DND-41 (cell line): Measurements from ENCODE around the gene TMEM175.
A peak's percentile ranks its signal among the peaks of the same experiment; 100 is the strongest.
"Not testable (repeated sequence)": the region's sequence is repeated elsewhere in the genome, so short reads cannot be mapped to it uniquely, and the experiment has no call there.

Experiments used
- ATAC-seq: fragments of 200-7000 bp; cut with Tn5 transposase; 3 replicates; pipeline ENCODE4 v1.9.1; 2021; ENCODE audit warnings: low read depth; ENCODE audit not compliant: insufficient read depth
- DNase-seq: peaks from one replicate; pipeline ENCODE4 v3.0.0-alpha.2; 2020
- H2AFZ ChIP-seq: 2 replicates; pipeline ENCODE4 v1.6.0; 2012; ENCODE audit warnings: low read depth, low read length
- H3K27ac ChIP-seq: 2 replicates; pipeline ENCODE4 v1.5.1; 2012; ENCODE audit warnings: low read length, inconsistent platforms
- H3K27me3 ChIP-seq: fragments of 200-600 bp; sonication (generic); 2 replicates; pipeline ENCODE4 v1.6.0; 2012; ENCODE audit warnings: low read length, mild to moderate bottlenecking, inconsistent platforms; ENCODE audit not compliant: insufficient read depth, poor library complexity
- H3K36me3 ChIP-seq: 2 replicates; pipeline ENCODE4 v1.5.1; 2012; ENCODE audit warnings: low read length, inconsistent platforms; ENCODE audit not compliant: insufficient read depth
- H3K4me1 ChIP-seq: 2 replicates; pipeline ENCODE4 v1.5.1; 2012; ENCODE audit warnings: mild to moderate bottlenecking, low read length; ENCODE audit not compliant: insufficient read depth
- H3K4me2 ChIP-seq: 2 replicates; pipeline ENCODE4 v1.6.0; 2012; ENCODE audit warnings: mild to moderate bottlenecking, moderate library complexity, low read length, inconsistent platforms; ENCODE audit not compliant: insufficient read depth
- H3K4me3 ChIP-seq, 2 experiments: fragments of 200-600 bp in 1 of 2; shearing (Covaris generic) in 1 of 2; 2 replicates each; pipeline ENCODE4 v1.5.1; 2012 to 2016; ENCODE audit warnings: inconsistent platforms in 2 of 2, low read length in 2 of 2, mild to moderate bottlenecking in 2 of 2, low read depth in 1 of 2, moderate library complexity in 1 of 2
- H3K79me2 ChIP-seq: 2 replicates; pipeline ENCODE4 v1.6.0; 2012; ENCODE audit warnings: low read length, inconsistent platforms; ENCODE audit not compliant: insufficient read depth
- H3K9ac ChIP-seq: 2 replicates; pipeline ENCODE4 v1.6.0; 2012; ENCODE audit warnings: low read depth, mild to moderate bottlenecking, inconsistent platforms, low read length, moderate library complexity
- H3K9me3 ChIP-seq: 2 replicates; pipeline ENCODE4 v1.5.1; 2012; ENCODE audit warnings: low read length, moderate library complexity, mild to moderate bottlenecking, inconsistent platforms; ENCODE audit not compliant: insufficient read depth, severe bottlenecking
- H4K20me1 ChIP-seq: 2 replicates; pipeline ENCODE4 v1.6.0; 2012; ENCODE audit warnings: low read length; ENCODE audit not compliant: insufficient read depth
- CTCF ChIP-seq: IDR thresholded peaks from 2 replicates; pipeline ENCODE4 v1.5.1; 2012; ENCODE audit warnings: borderline replicate concordance, low read length, moderate library complexity, mild to moderate bottlenecking; ENCODE audit not compliant: poor library complexity, severe bottlenecking; ENCODE audit errors: extremely low read depth
- EZH2 ChIP-seq: IDR thresholded peaks from 3 replicates; pipeline ENCODE4 v1.6.1; 2012; ENCODE audit warnings: borderline replicate concordance, low read depth, mild to moderate bottlenecking, moderate library complexity, low read length, inconsistent platforms; ENCODE audit not compliant: severe bottlenecking

The TMEM175 gene

GRCh38 chr4:972651-973424 is 40.6 kb downstream of the TMEM175 start:
- peak overlapping the region; percentile 5 for H3K27ac ChIP-seq
- H3K9me3 ChIP-seq = peaks cover 7% of the 10 kb centered on the region
- H4K20me1 ChIP-seq = peaks cover 34% of the 10 kb centered on the region
- peak overlapping the region; percentile 77 for H3K4me2 ChIP-seq
- H3K4me3 ChIP-seq = peak overlapping the region; percentile 78 to 88
- peaks cover 22% of the 10 kb centered on the region for H3K79me2 ChIP-seq
- H3K9ac ChIP-seq = peak overlapping the region; percentile 81
- H3K36me3 ChIP-seq = 0 out of 2 replicates have a peak, but pooled peaks cover 3% of the 10 kb centered on the region
- H3K27me3 ChIP-seq = no peaks in the 10 kb centered on the region
- peaks cover 19% of the 10 kb centered on the region for H3K4me1 ChIP-seq
- ATAC-seq (peak; percentile 60), DNase-seq (peak; percentile 61)
- peak overlapping the region; percentile 76 for H2AFZ ChIP-seq
- TF ChIP-seq EZH2 (no peak), CTCF (no peak)

DNA sequence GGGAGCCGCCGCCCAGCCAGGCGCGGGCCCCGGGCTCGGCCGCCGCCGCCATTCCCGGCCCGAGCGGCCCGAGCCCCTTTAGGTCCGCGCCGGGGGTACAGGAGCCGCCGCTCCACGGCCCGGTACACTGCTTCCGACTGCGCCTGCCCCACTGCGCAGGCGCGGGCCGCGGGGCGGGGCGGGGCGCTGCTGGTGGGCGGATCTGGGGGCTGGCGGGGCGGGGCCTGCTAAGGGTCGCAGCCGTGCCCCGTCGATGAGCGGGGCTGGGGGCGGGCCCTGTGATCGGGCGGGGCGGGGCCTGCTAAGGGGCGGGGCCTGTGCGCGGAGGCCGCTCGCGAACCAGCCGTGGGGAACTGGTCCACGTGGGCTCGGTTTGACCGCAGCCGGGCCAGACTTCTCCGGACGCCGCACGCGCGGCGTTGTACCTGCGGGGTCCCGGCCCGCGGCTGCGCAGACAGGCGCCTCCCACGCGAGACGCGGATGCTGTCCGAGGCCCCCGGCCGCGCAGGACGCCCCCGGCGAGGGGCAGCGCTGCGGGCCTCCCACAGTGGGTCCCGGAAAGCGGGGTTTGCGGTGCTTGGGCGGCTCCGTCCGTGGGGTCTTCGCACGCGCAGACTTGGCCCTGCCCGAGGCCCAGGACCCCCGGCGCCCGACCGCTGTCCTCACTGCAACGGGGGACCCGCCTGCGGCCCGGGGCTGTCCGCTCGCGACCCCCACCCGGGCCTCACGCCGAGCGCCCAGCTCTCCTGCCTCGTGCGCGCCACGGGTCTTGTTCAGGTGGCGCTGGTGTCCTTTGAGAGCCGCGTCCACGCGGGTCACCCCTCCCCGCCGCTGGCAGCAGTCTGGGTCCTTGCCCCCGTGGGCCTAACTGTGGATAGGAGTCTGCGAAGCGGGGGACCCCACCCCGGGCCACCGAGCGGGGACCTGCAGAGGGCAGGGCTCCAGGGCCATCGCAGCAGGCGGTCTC is 41.5 kb downstream of the TMEM175 start, which contains the start of gene DGKQ:
Gene DGKQ (minus strand): TSS at position 139 of the 967 bp plus-strand sequence. CDS start 87 bp downstream, at position 52.
- ATAC-seq (peak; percentile 86), DNase-seq (peak; percentile 86)
- Histone ChIP-seq H3K4me2 (peak within 1 kb of the TSS; percentile 77), H3K9ac (peak within 1 kb of the TSS; percentile 81), H3K79me2 (peaks cover 22% of the 10 kb centered on the region), H2AFZ (peak within 1 kb of the TSS; percentile 76), H3K4me1 (peaks cover 19% of the 10 kb centered on the region), H3K27me3 (no peaks in the 10 kb centered on the region), H3K4me3 (peak within 1 kb of the TSS; percentile 78 to 88), H3K27ac (peak within 1 kb of the TSS; percentile 5), H4K20me1 (peaks cover 34% of the 10 kb centered on the region), H3K9me3 (peaks cover 7% of the 10 kb centered on the region), H3K36me3 (0 out of 2 replicates have a peak, but pooled peaks cover 3% of the 10 kb centered on the region)
- no peak for TF ChIP-seq EZH2
- TF ChIP-seq CTCF = no peak

- Histone ChIP-seq H3K4me2 (no peak overlapping the region), H3K4me1 (peaks cover 19% of the 10 kb centered on the region), H3K9me3 (peaks cover 7% of the 10 kb centered on the region), H3K27ac (no peak overlapping the region), H3K79me2 (peaks cover 22% of the 10 kb centered on the region), H3K9ac (no peak overlapping the region), H3K36me3 (0 out of 2 replicates have a peak, but pooled peaks cover 3% of the 10 kb centered on the region), H3K4me3 (no peak overlapping the region), H2AFZ (no peak overlapping the region), H4K20me1 (peaks cover 31% of the 10 kb centered on the region), H3K27me3 (no peaks in the 10 kb centered on the region)
- ATAC-seq (no peak), DNase-seq (no peak)
- TF ChIP-seq CTCF (no peak), EZH2 (no peak)
These were observed 42.4 kb downstream of the TMEM175 start for GRCh38 chr4:974668-975067.

DNA sequence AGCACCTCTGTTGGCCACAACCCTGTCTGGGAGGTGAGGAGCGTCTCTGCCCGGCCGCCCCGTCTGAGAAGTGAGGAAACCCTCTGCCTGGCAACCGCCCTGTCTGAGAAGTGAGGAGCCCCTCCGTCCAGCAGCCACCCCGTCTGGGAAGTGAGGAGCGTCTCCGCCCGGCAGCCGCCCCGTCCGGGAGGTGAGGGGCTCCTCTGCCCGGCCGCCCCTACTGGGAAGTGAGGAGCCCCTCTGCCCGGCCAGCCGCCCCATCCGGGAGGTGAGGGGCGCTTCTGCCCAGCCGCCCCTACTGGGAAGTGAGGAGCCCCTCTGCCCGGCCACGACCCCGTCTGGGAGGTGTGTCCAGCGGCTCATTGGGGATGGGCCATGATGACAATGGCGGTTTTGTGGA is 43.8 kb downstream of the TMEM175 start:
- H3K36me3 ChIP-seq, H3K9me3 ChIP-seq, H3K27me3 ChIP-seq, H3K9ac ChIP-seq, H3K4me2 ChIP-seq, H3K4me3 ChIP-seq, H2AFZ ChIP-seq, ATAC-seq, H3K27ac ChIP-seq, DNase-seq: not testable (repeated sequence)
- Histone ChIP-seq H3K79me2 (peaks cover 15% of the 10 kb centered on the region), H4K20me1 (peaks cover 19% of the 10 kb centered on the region), H3K4me1 (peaks cover 19% of the 10 kb centered on the region)
